ENCODE results near the gene TBC1D14.

Gene TBC1D14

DNA sequence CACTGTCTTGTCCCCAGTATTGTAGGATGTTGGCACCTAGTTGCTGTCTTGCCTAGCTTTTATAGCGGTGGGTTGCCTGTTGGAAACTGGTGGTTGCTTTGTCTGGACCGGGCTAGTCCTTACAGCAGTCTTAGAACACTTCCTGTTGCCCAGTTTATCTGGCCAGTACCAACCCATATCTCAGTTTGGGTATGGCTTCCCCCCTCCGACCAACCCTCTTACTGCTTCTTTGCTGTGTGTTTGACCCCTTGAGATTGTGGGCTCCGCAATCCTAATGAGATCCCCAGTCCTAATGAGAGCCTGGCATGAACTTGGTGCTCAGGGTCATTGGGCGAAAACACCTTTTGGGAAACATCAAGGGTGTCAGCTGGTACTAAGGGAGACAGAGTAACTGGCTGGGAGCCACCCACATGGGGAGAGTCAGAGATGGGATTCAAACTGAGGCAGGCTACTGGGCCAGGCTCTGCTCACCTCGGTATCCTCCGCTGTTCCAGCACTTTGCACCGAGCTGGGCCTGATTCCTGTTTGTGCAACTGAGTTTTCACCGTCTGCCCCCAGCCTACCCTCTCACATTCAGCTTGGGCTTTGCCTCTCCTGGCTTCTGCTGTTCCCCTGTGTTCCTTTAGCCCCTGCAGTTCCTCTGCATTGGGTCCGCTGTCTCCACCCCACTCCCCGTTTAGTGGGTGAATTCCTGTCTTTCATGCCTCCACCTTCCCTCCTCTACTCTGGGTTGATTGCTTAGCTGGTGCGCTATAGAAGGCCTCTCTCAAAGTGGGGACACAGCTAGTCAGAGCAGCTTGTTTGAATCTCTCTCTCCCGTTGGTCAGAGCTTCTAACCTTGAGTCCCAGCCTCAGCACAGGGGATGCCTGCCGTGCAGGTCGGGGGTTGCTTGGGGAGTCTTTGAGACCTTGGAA, 1.6 kb downstream of the TBC1D14 start:
- peak; percentile 26 for DNase-seq

DNA sequence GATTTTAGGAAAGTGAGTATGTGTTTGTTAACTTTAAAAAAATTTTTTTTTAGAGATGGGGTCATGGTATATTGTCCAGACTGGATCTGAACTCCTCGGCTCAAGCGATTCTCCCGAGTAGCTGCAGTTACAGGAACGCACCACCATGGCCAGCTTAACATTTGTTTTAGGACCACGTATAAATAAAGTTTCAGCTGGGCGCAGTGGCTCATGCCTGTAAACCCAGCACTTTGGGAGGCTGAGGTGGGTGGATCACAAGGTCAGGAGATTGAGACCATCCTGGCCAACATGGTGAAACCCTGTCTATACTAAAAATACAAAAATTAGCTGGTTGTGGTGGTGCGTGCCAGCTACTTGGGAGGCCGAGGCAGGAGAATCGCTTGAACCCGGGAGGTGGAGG, 2.3 kb downstream of the TBC1D14 start:
- peak; percentile 22 for DNase-seq

DNA sequence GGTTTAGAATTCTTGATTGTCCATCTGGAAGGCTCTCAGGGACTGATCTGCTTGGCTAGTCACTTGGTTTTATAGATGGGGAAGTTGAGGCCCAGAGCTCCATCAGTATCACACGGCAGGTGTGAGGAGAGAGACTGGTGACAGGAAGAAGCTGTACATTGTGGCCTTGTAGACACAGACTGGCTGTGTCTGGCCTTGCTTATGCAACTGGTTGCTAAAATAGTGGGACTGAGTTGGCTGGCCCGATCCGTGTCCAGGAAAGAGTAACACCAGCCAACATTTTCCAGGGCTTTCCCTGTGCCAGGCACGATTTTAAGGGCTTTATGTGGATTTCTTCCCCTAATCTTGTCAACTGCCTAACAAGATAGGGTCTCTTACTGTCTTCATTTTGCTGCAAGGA, 2.8 kb downstream of the TBC1D14 start:
- DNase-seq: peak; percentile 35

DNA sequence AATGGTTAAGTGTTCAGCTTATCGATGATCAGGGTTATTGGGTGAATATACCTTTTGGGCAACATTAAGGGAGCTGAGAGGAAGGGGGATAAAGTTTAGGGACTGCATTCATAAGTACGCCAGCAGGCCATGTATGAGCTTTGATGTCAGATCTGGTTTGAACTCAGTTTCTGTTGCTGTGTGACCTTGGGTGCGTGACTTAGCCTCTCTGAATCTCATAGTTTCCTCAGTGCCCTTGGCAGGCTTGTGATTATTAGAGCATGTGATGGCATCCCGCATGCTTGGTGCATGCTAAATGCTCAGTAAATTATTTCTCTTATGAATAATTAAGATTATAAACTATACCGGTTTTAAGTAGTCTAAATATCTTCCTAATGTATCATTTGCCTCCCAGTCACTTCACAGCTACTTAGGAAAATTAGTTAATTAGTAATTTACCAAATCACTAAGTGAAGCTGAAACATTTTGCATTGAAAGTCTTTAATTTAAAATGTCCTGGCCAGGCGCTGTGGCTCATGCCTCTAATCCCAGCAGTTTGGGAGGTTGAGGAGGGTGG, 3.8 kb downstream of the TBC1D14 start:
- no peak for DNase-seq

DNA sequence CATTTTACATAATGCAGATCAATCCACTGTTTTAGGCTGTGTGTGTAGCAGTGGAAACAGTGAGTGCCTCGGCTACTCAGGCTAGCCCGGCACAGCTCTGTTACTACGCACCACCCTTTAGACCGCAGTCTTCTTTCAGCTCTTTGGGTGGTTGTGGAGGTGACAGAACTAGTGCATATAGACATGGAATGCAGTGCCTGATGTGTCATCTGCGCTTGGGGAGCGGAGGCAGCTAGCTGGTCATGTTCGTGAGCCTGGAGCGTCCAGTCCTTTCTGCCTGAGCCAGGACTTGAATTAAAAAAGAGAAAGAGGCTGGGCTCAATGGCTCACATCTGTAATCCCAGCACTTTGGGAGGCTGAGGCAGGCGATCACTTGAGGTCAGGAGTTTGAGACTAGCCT, 4.8 kb downstream of the TBC1D14 start:
- DNase-seq: no peak

DNA sequence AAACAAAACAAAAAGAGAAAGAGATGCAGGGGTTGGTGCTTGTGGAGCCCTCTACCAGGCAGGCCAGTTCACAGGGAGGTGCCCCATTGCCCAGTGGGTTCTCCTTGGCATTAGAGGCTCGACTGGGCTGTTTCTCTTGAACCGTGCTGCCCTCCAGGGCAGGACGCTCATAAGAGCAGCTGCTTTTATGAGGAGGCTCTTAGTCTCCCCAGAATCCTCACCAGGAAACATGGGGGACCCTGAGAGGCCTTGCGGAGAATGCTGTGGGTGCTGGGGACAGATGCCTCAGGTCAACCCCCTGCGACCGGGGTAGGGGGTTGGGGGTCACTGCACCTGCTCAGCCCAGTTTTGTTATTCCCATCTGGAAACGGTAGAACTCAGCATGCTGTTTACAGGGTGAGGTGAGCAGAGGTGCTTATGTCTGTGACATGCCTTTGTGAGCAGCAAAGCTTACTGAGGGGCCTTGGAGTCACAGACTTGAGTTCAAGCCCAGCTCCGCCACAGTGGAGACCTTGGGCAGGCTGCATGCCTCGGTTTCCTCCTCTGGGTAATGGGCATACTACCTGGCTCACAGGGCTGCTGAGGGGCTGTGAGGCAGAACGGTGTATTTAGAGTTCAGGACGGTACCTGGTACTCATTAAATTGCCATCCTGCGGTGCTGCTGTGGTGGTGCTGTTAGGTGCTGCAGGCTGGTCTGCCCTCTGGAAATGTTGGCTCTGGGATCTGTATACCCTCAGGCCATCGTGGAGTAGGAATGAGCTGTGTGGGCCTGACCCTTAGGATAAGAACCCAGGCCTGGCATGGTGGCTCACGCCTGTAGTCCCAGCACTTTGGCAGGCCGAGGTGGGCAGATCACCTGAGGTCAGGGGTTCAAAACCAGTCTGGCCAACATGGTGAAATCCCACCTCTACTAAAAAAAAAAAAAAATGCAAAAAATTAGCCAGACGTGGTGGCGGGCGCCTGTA, 5.7 kb downstream of the TBC1D14 start:
- no peak for DNase-seq

DNA sequence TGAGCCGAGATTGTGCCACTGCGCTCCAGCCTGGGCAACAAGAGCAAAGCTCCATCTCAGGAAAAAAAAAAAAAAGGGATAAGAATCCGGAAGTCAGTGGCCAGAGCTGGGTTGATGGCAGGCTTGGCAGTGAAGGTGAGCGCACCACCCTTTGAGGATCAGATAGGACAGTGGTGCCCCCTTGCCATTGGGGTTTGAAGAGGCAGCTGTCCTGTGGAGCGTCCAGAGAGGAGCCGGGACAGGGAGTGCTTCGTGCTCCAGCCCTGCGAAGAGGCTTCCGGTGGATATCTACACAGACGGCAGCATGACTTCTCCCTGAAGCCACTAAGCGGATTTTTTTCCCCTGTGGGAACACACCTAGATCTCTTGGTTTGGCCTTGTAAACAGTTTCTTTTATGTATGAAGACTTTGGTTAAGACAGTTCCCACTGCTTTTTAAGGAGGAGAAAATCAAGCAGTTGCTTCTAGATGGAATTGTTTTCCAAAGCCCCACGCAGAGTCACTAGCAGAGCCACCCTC, 6.5 kb downstream of the TBC1D14 start:
- DNase-seq: no peak

DNA sequence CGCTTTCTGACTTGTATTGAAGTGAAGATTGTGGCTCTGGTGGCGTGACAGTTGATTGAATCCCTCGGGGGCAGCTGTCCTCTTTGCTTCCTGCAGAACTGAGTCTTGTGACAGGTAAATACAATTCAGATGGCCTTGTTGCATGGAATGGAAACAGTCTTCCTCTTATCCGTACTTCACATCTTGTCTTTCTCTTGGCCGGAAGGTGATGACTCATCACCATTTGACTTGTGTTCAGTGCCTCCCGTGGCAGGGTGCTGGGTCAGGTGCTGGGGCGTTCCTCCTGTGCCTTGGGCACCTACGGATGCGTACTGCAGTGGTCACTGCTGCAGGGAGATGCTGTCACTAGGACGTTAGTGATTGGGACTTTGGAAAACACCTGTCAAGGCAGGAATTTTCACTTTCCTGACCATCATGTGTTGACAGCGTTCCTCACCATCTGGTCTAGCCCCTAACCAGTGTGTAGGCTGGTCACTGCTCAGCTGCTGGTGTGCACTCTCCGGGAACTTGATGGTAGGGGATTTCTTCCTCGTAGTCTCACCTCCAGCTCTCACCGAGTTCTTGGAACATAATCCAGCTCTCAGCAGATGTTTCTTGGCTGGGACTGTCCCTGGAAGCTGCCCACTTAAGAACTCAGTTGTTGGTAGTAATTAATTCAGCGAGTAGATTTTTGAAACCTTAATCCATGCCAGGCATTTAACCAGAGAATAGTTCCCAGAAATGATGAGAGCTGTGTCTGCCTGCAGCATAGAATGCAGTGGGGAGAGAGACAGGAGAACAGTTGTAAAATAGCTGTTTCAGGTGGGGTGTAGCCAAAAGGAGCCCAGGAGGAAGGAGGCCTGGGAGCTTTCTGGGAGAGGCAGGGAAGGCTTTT, 7.2 kb downstream of the TBC1D14 start:
- DNase-seq: peak; percentile 96

DNA sequence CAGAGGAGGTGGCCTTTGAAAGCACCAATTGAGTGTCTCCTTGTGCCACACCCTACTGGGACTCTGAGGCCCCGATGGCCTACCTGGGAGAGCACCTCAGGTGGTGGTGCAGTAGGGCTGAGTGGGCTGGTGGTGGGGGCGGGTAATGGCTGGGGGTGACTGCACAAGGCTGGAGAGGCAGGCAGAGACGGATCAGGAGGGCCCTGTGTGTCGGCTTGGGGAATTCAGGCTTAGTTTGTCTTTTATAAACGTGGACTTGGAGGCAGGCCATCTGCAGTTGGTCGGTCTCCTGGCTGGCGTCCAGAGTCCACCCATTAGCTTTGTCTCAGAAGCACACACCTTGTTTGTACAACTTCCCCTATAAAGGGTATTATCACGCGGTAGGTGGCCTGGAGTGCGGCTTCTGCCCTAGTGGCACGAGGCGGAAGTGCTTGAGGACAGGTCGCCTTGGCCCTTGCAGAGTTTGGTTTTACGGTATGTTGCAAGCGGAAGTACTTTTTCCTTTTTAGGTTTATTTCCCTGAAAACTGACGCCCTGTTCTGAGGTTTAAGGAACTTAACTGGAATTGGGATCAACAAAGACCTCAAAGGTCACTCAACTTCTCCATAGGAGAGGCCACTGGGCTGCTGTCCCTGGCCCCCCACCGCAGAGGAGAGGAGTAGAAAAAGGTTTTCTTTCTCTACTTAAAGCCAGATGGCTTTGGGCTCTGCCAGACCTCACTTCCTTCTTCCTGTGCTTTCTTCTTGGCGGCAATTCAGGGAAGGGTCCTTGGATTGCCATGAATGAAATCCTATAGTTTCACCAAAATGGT, 8.0 kb downstream of the TBC1D14 start:
- peak; percentile 96 for DNase-seq

DNA sequence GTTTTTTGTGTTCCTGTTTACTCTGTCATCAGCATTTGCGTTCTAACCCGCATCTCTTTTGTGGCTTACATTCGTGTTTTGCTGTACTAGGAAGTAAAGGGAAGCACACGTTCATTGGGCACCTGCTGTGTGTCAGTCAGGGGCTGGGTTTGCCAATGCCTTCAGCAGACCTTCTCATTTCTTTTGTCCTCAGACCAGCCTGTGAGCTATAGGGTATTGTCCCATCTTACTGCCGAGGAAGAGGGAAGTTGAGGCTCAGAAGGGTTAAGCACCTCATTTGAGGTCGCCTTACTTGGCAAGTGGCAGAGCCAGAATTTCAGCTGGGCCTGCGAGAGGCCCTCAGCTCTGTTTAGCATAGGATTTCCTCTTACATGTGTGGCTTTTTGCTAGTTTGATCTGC, 8.7 kb downstream of the TBC1D14 start:
- DNase-seq: no peak

DNA sequence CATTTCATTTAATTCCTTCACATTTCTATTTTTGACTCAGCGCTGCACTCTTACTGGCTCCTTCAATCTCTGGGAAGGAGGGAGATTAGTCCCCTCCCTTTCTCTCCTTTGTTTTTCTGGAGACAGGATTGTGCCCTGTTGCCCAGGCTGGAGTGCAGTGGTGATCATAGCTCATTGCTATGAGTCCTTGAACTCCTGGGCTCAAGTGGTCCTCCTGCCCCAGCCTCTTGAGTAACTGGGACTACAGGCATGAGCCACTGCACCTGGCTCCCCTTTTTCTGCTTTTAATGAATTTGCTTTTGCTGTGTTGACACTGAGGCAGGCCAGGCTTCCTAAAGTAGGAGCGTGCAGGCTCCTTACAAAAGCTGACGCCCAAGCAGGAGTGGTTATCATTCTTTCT, 10.5 kb downstream of the TBC1D14 start:
- DNase-seq: no peak

DNA sequence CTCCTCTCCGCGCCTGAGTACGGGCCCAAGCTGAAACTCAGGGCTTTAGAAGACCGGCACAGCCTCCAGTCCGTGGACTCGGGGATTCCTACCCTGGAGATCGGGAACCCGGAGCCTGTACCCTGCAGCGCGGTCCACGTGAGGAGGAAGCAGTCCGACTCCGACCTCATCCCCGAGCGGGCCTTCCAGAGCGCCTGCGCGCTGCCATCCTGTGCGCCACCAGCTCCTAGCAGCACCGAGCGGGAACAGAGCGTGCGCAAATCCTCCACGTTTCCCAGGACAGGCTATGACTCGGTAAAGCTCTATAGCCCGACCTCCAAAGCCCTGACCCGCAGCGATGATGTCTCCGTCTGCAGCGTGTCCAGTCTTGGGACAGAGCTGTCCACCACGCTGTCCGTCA, 13.9 kb downstream of the TBC1D14 start:
- no peak for DNase-seq

DNA sequence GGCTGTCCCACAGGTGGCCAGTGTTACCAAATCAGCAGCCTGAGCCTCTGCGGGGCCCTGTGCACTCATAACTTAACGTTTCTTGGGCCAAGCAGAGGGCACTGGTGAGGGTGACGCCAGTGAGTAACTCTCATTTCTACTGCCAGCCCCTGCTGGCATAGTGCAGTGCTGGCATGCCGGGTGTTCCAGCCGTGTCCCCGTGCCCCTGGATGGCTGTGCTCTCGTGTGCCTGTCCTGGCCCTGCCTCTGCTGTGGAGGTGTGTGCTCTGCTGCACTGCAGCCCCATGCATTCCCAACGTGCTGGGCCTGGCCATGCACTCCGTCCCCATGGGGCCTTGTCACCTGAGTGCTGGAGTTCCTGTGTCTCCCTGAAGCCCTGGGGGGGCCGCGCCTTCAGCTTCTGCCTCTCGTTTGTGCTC, 14.7 kb downstream of the TBC1D14 start:
- no peak for DNase-seq

DNA sequence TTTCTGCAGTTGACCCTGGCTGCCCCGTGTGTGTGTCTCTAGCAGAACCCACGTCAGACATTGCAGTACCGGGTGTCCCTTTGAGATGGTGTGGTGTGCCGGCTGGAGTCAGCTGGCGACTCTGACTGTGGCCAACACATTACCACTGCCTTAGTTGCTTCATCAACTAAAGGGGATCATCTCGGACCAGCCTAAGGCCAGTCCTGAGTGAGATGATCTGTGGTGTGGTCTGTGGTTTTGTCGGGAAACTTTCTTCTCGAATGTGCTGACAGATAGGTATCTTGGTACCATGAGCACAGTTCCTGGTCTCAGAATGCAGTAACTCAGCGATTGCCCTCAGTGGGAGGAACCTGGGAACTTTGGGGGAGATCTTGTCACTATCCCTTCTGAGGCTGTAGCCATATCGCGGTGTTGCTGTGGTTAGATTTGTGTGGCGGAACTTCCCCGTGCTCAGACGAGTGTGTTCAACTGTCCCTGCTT, 15.8 kb downstream of the TBC1D14 start:
- peak; percentile 87 for DNase-seq

DNA sequence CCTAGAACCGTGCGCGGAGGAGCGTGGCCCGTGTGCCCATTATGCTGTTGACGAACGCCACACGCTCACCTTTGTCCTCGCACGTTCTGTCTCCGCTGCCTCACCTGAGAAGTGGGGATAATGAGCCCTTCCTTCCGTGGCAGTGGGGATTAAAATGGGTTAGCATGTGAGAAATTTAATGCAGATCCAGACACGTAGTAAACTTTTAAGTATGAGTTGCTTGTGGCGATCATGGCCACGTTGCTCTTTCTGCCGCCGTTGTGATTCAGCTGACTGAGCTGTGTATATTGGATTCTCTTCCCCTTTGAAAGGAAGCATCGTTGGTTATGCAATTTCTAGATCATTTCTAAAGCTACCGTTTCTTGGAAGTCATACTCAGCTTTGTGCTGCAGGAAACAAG, 16.5 kb downstream of the TBC1D14 start:
- DNase-seq: peak; percentile 59

DNA sequence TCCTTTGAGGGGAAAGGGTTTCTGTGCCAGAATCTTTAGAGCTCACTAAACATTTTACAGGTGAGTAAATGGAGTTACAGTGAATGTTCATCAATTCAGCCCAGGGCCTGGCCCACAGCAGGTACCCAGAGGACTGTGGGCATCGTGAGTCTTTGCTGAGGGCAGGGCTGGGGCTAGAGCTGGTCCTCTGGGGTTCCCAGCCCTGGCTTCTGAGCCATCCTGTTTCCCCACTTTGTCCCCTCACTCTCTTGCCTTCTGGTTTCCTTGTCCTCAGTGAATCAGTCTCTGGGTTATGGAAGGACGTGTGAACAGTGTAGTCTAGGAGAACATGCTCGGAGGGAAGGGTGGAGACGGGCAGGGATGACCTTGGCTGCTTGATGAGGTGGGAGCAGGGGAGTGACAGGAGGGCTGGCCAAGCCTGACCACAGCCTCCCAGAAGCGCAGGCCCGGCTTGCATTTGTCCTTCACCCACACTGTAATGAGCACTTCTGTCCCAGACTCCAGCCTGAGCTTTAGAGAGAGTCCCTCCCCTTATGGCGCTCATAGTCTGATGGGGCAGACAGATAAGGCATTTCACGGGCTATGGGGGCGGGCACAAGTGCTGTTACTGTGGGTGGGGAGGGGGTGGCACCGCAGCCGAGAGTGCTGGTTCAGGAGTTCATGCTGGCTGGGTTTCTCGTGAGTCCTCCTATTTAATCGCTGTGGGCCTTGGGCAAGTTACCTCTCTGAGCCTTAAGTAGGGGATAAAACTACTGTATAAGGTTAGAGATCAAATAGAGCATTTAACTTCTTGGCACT, 17.3 kb downstream of the TBC1D14 start:
- peak; percentile 82 for DNase-seq

DNA sequence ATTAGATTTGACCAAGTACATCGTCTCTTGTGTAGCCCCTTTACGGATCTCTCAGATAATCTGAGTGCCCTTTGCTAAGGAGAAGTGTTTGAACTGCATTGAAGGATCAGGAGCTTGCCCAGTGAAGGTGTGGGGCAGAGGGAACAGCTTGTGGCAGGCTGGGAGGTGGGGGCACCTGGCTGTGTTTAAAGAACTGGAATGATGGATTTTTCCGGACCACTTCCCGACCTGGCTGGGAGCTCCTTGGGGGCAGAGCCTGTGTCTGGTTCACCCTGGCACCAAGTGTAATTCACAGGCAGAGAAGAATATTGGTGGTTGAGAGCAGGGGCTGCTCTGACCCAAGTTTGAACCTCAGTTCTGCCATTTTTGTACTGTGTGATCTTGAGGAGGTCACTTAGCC, 18.5 kb downstream of the TBC1D14 start:
- no peak for DNase-seq

DNA sequence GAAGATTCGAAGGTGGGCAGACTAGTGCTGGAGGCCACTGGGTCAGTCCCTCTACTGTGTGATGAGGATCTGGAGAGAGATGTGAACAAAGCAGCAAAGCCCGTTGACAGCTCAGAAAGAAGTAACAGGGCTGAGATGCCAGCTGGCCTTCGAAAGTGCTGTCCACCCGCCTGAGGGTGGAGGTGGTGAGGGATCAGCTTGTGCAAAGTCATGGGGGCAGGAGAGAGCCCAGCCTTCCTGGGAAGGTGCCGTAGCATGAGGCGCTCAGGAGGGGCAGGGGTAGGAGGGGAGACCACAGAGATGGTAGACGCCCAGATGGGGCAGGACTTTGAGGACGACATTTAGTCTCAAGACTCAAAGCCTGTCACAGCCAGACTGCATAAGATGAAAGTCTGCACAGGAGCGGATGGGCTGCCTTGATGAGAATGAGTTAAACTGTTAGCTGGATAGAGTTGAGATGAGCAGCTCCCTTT, 19.7 kb downstream of the TBC1D14 start:
- DNase-seq: no peak

DNA sequence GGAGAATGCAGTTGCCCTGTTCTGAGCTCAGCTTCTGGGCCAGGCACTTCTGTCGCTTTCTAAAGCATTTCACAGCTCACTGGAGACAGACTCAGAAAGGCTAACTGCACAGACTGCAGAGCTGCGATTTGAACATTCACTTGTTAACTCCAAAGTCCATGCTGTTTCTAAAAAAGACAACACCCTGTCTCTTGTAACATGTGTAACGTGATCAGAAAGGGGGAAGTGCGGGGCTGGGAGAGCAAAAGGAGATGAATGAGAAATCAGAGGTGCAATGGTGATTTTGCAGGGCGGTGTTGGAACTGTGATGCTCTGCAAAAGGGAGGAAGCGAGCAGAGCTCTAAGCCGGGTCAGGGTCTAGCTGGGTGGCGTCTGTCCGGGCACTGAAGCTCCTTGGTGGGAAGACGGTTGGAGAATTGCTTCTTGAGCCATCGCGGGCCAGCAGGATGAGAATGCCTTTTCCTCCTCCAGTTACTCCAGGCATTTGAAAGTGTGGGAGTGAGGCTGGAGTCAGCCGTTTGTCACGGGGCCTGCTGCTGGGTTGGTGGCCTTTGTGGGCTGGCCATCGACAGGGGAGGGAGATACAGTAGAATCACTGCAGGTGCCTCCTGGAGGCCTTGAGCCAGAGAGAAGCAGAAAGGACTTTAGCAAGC, 20.3 kb downstream of the TBC1D14 start:
- no peak for DNase-seq

DNA sequence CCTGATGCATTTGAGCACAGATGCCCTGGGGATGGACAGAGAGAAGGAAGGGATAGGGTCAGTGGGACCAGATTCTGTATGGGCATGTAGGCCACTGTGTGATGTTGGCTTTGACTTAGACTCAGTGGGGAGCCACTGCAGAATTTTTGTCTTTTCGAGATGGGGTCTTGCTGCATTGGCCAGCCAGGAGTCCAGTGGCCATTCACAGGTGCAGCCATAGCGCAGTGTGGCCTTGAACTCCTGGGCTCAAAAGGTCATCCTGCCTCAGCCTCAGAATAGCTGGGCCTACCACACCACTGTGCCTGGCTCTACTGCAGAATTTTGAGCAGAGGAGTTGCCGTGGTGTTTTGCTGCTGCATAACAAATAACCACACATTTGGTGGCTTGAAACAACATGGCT, 22.8 kb downstream of the TBC1D14 start:
- no peak for DNase-seq
